Tibial nerve (tissue), 4 donors: ENCODE results near the gene VILL.

Source experiments
- EP300 ChIP-seq, 2 donors: sonication (generic); formaldehyde crosslinking; IDR thresholded peaks; one replicate each; pipeline ENCODE4 v1.6.1; 2017; ENCODE audit warnings: antibody characterized with exemption in 2 of 2, mild to moderate bottlenecking in 1 of 2
- POLR2A ChIP-seq, 2 donors: fragments of 450-650 bp; IDR thresholded peaks; one replicate each; pipeline ENCODE4 v1.6.1; 2017; ENCODE audit warnings: antibody characterized with exemption in 2 of 2, mild to moderate bottlenecking in 2 of 2, moderate library complexity in 2 of 2
- TF ChIP-seq, protein P1 (sequence below), 5 experiments: fragments of 200-600 bp in 3 of 5; fragments of 450-650 bp in 2 of 5; sonication (generic) in 3 of 5; IDR thresholded peaks; one replicate each; pipeline ENCODE4 v1.5.1; 2016 to 2019; ENCODE audit warnings: antibody characterized with exemption in 5 of 5, mild to moderate bottlenecking in 3 of 5, moderate library complexity in 2 of 5

DNA sequence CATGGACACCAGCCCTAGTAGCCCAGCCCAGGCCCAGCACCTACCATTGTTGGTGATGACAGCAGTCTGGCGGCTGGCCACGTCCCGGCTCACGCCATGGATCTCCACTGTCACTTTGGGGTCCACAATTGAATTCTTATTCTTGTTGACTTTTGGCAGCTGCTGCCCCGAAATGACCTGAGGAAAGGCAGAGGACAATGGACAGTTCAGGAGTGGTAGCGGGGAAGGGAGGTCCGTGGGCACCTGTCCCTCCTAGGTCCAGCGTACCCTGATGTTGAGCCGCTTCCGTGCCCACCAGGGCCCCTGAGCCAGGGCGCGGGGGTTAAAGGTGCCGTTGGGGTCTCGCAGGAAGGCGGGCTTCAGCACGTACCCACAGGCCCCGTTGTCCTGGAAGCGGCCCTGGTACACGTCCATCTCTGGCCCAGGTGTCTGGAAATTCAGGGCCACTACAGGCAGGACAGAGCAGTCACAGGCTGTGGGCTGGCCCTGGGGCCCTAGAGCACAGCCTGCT, 17.7 kb downstream of the VILL start:
- TF ChIP-seq, protein P1, sequence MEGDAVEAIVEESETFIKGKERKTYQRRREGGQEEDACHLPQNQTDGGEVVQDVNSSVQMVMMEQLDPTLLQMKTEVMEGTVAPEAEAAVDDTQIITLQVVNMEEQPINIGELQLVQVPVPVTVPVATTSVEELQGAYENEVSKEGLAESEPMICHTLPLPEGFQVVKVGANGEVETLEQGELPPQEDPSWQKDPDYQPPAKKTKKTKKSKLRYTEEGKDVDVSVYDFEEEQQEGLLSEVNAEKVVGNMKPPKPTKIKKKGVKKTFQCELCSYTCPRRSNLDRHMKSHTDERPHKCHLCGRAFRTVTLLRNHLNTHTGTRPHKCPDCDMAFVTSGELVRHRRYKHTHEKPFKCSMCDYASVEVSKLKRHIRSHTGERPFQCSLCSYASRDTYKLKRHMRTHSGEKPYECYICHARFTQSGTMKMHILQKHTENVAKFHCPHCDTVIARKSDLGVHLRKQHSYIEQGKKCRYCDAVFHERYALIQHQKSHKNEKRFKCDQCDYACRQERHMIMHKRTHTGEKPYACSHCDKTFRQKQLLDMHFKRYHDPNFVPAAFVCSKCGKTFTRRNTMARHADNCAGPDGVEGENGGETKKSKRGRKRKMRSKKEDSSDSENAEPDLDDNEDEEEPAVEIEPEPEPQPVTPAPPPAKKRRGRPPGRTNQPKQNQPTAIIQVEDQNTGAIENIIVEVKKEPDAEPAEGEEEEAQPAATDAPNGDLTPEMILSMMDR (IDR thresholded peaks at IDR 0.05): no peak
- no peak for TF ChIP-seq POLR2A (IDR thresholded peaks at IDR 0.05)
- no peak for TF ChIP-seq EP300 (IDR thresholded peaks at IDR 0.05)
